ENCODE data around the gene MRPS34. TPM values are rescaled to one million over a fixed set of nuclear protein-coding genes. Genes with fewer than 3 reads are reported as not detected.
A peak's percentile ranks its signal among the peaks of the same experiment; 100 is the strongest.

Gene MRPS34
- total and polyA plus RNA-seq, 8 donors: 21.1 to 204 (median 103) TPM

GRCh38 chr16:1723450-1724147 lies 49.3 kb downstream of the MRPS34 start:
- H3K36me3 ChIP-seq: peaks cover 23 to 46% (median 45%) of the 10 kb centered on the region in 4 donors
- H3K27me3 ChIP-seq: no peaks in the 10 kb centered on the region
- intact Hi-C loops (cut with DNase I; ENCODE audit: low total_unique reads): no loop called here
- H3K9me3 ChIP-seq: no peaks in the 10 kb centered on the region
- H3K4me1 ChIP-seq: peaks cover 27 to 54% (median 37%) of the 10 kb centered on the region in 4 donors
- TF ChIP-seq, protein P1, sequence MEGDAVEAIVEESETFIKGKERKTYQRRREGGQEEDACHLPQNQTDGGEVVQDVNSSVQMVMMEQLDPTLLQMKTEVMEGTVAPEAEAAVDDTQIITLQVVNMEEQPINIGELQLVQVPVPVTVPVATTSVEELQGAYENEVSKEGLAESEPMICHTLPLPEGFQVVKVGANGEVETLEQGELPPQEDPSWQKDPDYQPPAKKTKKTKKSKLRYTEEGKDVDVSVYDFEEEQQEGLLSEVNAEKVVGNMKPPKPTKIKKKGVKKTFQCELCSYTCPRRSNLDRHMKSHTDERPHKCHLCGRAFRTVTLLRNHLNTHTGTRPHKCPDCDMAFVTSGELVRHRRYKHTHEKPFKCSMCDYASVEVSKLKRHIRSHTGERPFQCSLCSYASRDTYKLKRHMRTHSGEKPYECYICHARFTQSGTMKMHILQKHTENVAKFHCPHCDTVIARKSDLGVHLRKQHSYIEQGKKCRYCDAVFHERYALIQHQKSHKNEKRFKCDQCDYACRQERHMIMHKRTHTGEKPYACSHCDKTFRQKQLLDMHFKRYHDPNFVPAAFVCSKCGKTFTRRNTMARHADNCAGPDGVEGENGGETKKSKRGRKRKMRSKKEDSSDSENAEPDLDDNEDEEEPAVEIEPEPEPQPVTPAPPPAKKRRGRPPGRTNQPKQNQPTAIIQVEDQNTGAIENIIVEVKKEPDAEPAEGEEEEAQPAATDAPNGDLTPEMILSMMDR (IDR thresholded peaks at IDR 0.05): peak in 5 of 7 experiments; percentile 56 to 86 (median 80)
- TF ChIP-seq EP300 (IDR thresholded peaks at IDR 0.05): no peak
- DNase-seq: peak; percentile 47 to 66
- WGBS, 5 donors: 43 to 50% (median 44%) methylated on average over 6 of the region's 6 CpGs
- peak overlapping the region in 4 of 5 donors; percentile 67 to 86 (median 77) for H3K27ac ChIP-seq
- no peak overlapping the region for H3K4me3 ChIP-seq

Small RNA genes lying within 50 kb of the gene (small RNA-seq; reads per million reads assigned to genes)
- 0 to 1.4 (median 0.26) reads per million in 4 donors for gene MIR3177

Other genes starting within 250 kb of the MRPS34 start
- gene TMEM204, start 239.5 kb downstream of the MRPS34 start, total RNA-seq: 10 to 100 TPM in 3 of 5 donors, 1 to 10 TPM in 2; 2.7 to 45.8 (median 15.2) TPM
- gene TMEM204, start 239.5 kb downstream of the MRPS34 start, polyA plus RNA-seq: 10 to 100 TPM; 10.2 to 20.5 (median 19.9) TPM
- gene IFT140, start 161.1 kb downstream of the MRPS34 start, total RNA-seq: 10 to 100 TPM in 3 of 5 donors, 1 to 10 TPM in 2; 4.7 to 19.7 (median 17.4) TPM
- gene IFT140, start 161.1 kb downstream of the MRPS34 start, polyA plus RNA-seq: 1 to 10 TPM; 5.8 to 8.5 (median 8.0) TPM
- gene CRAMP1, start 160.8 kb downstream of the MRPS34 start, total RNA-seq: 10 to 100 TPM in 4 of 5 donors, 1 to 10 TPM in 1; 9.9 to 28.1 (median 14.6) TPM
- gene CRAMP1, start 160.8 kb downstream of the MRPS34 start, polyA plus RNA-seq: 1 to 10 TPM; 3.4 to 4.6 (median 4.6) TPM
- 100 to 1,000 TPM in 1 of 5 donors, 10 to 100 TPM in 4; 13.4 to 118 (median 49.3) TPM for gene JPT2, start 94.9 kb downstream of the MRPS34 start, total RNA-seq
- gene JPT2, start 94.9 kb downstream of the MRPS34 start, polyA plus RNA-seq: 10 to 100 TPM; 24.3 to 34.4 (median 24.4) TPM
- 100 to 1,000 TPM in 3 of 5 donors, 10 to 100 TPM in 2; 42.6 to 320 (median 133) TPM for gene MAPK8IP3, start 66.9 kb downstream of the MRPS34 start, total RNA-seq
- gene MAPK8IP3, start 66.9 kb downstream of the MRPS34 start, polyA plus RNA-seq: 10 to 100 TPM; 10.1 to 38.9 (median 29.9) TPM
- 100 to 1,000 TPM in 2 of 5 donors, 10 to 100 TPM in 3; 18.7 to 420 (median 52.1) TPM for gene NME3, start 1.6 kb downstream of the MRPS34 start, total RNA-seq
- gene NME3, start 1.6 kb downstream of the MRPS34 start, polyA plus RNA-seq: 100 to 1,000 TPM; 116 to 194 (median 135) TPM
- gene EME2, start 324 bp downstream of the MRPS34 start, total RNA-seq: 10 to 100 TPM in 4 of 5 donors, 1 to 10 TPM in 1; 8.8 to 94.1 (median 34.4) TPM
- 1 to 10 TPM; 2.6 to 7.9 (median 6.9) TPM for gene EME2, start 324 bp downstream of the MRPS34 start, polyA plus RNA-seq
- 100 to 1,000 TPM in 1 of 5 donors, 10 to 100 TPM in 4; 22.2 to 186 (median 70.9) TPM for gene SPSB3, start 9.4 kb upstream of the MRPS34 start, total RNA-seq
- gene SPSB3, start 9.4 kb upstream of the MRPS34 start, polyA plus RNA-seq: 100 to 1,000 TPM in 1 of 3 donors, 10 to 100 TPM in 2; 54.2 to 111 (median 83.6) TPM
- 100 to 1,000 TPM in 1 of 5 donors, 10 to 100 TPM in 4; 14.7 to 171 (median 54.8) TPM for gene NUBP2, start 9.8 kb upstream of the MRPS34 start, total RNA-seq
- gene NUBP2, start 9.8 kb upstream of the MRPS34 start, polyA plus RNA-seq: 10 to 100 TPM; 60.6 to 86.0 (median 74.7) TPM
- 10 to 100 TPM in 2 of 5 donors, 1 to 10 TPM in 2, not detected in 1; 2.9 to 24.6 (median 8.8) TPM for gene IGFALS, start 20.6 kb upstream of the MRPS34 start, total RNA-seq
- gene IGFALS, start 20.6 kb upstream of the MRPS34 start, polyA plus RNA-seq: 10 to 100 TPM in 1 of 3 donors, 1 to 10 TPM in 2; 2.4 to 21.0 (median 6.0) TPM
- 100 to 1,000 TPM in 1 of 5 donors, 10 to 100 TPM in 4; 30.3 to 119 (median 64.8) TPM for gene HAGH, start 53.7 kb upstream of the MRPS34 start, total RNA-seq
- gene HAGH, start 53.7 kb upstream of the MRPS34 start, polyA plus RNA-seq: 10 to 100 TPM; 64.9 to 80.2 (median 73.5) TPM
- gene FAHD1, start 54.1 kb upstream of the MRPS34 start, total RNA-seq: 100 to 1,000 TPM in 1 of 5 donors, 10 to 100 TPM in 4; 16.7 to 484 (median 36.6) TPM
- gene FAHD1, start 54.1 kb upstream of the MRPS34 start, polyA plus RNA-seq: 10 to 100 TPM; 15.4 to 37.7 (median 22.8) TPM
- gene MEIOB, start 99.0 kb upstream of the MRPS34 start, total RNA-seq: not detected
- gene MEIOB, start 99.0 kb upstream of the MRPS34 start, polyA plus RNA-seq: under 1 TPM in 1 of 3 donors, not detected in 2; 0.13 TPM
- gene HS3ST6, start 145.3 kb upstream of the MRPS34 start, total RNA-seq: not detected
- gene HS3ST6, start 145.3 kb upstream of the MRPS34 start, polyA plus RNA-seq: 1 to 10 TPM in 1 of 3 donors, not detected in 2; 1.6 TPM
- gene MSRB1, start 170.1 kb upstream of the MRPS34 start, total RNA-seq: 10 to 100 TPM in 3 of 5 donors, 1 to 10 TPM in 1, not detected in 1; 6.2 to 61.1 (median 16.3) TPM
- 10 to 100 TPM; 31.2 to 68.5 (median 48.9) TPM for gene MSRB1, start 170.1 kb upstream of the MRPS34 start, polyA plus RNA-seq
- not detected for gene RPL3L, start 181.6 kb upstream of the MRPS34 start, total RNA-seq
- under 1 TPM in 2 of 3 donors, not detected in 1; 0.05 to 0.19 TPM for gene RPL3L, start 181.6 kb upstream of the MRPS34 start, polyA plus RNA-seq
- gene NDUFB10, start 186.4 kb upstream of the MRPS34 start, total RNA-seq: 100 to 1,000 TPM in 1 of 5 donors, 10 to 100 TPM in 4; 28.6 to 119 (median 57.5) TPM
- gene NDUFB10, start 186.4 kb upstream of the MRPS34 start, polyA plus RNA-seq: 100 to 1,000 TPM; 242 to 285 (median 253) TPM
- 1,000 to 10,000 TPM in 4 of 5 donors, 100 to 1,000 TPM in 1; 997 to 2,615 (median 1,653) TPM for gene RPS2, start 191.7 kb upstream of the MRPS34 start, total RNA-seq
- 1,000 to 10,000 TPM; 2,720 to 4,842 (median 2,788) TPM for gene RPS2, start 191.7 kb upstream of the MRPS34 start, polyA plus RNA-seq
- not detected for gene RNF151, start 193.7 kb upstream of the MRPS34 start, total RNA-seq
- gene RNF151, start 193.7 kb upstream of the MRPS34 start, polyA plus RNA-seq: not detected
- 100 to 1,000 TPM in 1 of 5 donors, 10 to 100 TPM in 3, 1 to 10 TPM in 1; 9.4 to 174 (median 26.3) TPM for gene TBL3, start 198.9 kb upstream of the MRPS34 start, total RNA-seq
- 10 to 100 TPM; 32.7 to 52.7 (median 48.9) TPM for gene TBL3, start 198.9 kb upstream of the MRPS34 start, polyA plus RNA-seq
- 10 to 100 TPM in 1 of 5 donors, not detected in 4; 58.2 TPM for gene NOXO1, start 208.3 kb upstream of the MRPS34 start, total RNA-seq
- gene NOXO1, start 208.3 kb upstream of the MRPS34 start, polyA plus RNA-seq: 1 to 10 TPM; 1.2 to 3.4 (median 2.6) TPM
- gene GFER, start 211.1 kb upstream of the MRPS34 start, total RNA-seq: 100 to 1,000 TPM in 1 of 5 donors, 10 to 100 TPM in 1, 1 to 10 TPM in 3; 3.1 to 313 (median 9.9) TPM
- gene GFER, start 211.1 kb upstream of the MRPS34 start, polyA plus RNA-seq: 10 to 100 TPM; 31.2 to 50.6 (median 36.1) TPM
- gene SYNGR3, start 216.8 kb upstream of the MRPS34 start, total RNA-seq: 1 to 10 TPM in 1 of 5 donors, not detected in 4; 1.7 TPM
- gene SYNGR3, start 216.8 kb upstream of the MRPS34 start, polyA plus RNA-seq: 1 to 10 TPM in 1 of 3 donors, not detected in 2; 1.3 TPM
- gene ZNF598, start 236.7 kb upstream of the MRPS34 start, total RNA-seq: 10 to 100 TPM; 16.3 to 86.2 (median 34.8) TPM
- 10 to 100 TPM; 21.1 to 31.0 (median 21.4) TPM for gene ZNF598, start 236.7 kb upstream of the MRPS34 start, polyA plus RNA-seq
- gene NPW, start 246.7 kb upstream of the MRPS34 start, total RNA-seq: under 1 TPM in 1 of 5 donors, not detected in 4; 0.55 TPM
- gene NPW, start 246.7 kb upstream of the MRPS34 start, polyA plus RNA-seq: 10 to 100 TPM in 1 of 3 donors, 1 to 10 TPM in 2; 1.6 to 12.4 (median 2.4) TPM

All from stomach (tissue), 9 donors.